ENCODE measurements around the gene PLAAT5.

DNA sequence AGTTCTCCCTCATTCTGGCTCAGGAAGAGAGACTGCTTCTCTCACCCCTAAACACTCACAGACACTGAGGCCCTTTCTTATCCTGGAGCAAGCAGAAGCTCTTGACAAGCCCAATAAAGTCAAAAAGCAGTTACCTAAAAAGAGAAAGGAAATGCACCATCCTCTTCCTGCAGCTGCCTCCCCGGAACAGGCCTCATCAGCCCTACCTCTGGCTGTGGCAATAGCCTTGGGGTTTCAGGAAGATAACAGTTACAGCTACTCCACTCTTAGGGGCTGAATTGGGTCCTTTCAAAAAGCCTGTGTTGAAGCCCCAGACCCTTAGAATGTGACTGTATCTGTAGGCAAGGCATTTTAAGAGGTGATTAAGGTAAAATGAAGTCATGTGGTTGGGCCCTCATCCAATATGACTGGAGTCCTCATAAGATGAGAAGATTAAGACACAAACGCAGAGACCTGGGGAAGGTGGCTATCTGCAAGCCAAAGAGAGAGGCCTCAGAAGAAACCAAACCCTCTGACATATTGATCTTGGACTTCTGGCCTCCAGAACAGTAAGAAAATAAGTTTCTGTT, 11.4 kb upstream of the PLAAT5 start:
- TF ChIP-seq ZNF565 (CRISPR knock-in tag; conservative IDR thresholded peaks at IDR 0.05; ENCODE audit: low read depth), result no peak
- TF ChIP-seq OSR1 (CRISPR knock-in tag; IDR thresholded peaks at IDR 0.05), result no peak
- TF ChIP-seq TOX (CRISPR knock-in tag; IDR thresholded peaks at IDR 0.05; ENCODE audit: borderline replicate concordance), result no peak
- TF ChIP-seq ZFP3 (CRISPR knock-in tag; IDR thresholded peaks at IDR 0.05), result no peak
- no peak for TF ChIP-seq ISL1 (CRISPR knock-in tag; IDR thresholded peaks at IDR 0.05)
- TF ChIP-seq, protein P1, sequence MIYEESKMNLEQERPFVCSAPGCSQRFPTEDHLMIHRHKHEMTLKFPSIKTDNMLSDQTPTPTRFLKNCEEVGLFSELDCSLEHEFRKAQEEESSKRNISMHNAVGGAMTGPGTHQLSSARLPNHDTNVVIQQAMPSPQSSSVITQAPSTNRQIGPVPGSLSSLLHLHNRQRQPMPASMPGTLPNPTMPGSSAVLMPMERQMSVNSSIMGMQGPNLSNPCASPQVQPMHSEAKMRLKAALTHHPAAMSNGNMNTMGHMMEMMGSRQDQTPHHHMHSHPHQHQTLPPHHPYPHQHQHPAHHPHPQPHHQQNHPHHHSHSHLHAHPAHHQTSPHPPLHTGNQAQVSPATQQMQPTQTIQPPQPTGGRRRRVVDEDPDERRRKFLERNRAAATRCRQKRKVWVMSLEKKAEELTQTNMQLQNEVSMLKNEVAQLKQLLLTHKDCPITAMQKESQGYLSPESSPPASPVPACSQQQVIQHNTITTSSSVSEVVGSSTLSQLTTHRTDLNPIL (CRISPR knock-in tag; IDR thresholded peaks at IDR 0.05; ENCODE audit: low read depth), result no peak
- no peak for TF ChIP-seq ARNTL (CRISPR knock-in tag; IDR thresholded peaks at IDR 0.05; ENCODE audit: borderline replicate concordance, low read depth)
- no peak for TF ChIP-seq RARB (CRISPR knock-in tag; IDR thresholded peaks at IDR 0.05)
- no peak for TF ChIP-seq PPARA (CRISPR knock-in tag; IDR thresholded peaks at IDR 0.05; ENCODE audit: borderline replicate concordance)

Data from SK-N-SH treated with all-trans-retinoic acid at 6 μM for 48 hours (cell line).